GM12801 (cell line): ENCODE measurements around the gene RPRD1B.

ENCODE experiments used
- CTCF ChIP-seq: IDR thresholded peaks from one replicate; pipeline ENCODE4 v1.5.1; 2011; ENCODE audit warnings: control low read depth; ENCODE audit not compliant: insufficient read length; ENCODE audit errors: extremely low read depth

Gene RPRD1B

DNA sequence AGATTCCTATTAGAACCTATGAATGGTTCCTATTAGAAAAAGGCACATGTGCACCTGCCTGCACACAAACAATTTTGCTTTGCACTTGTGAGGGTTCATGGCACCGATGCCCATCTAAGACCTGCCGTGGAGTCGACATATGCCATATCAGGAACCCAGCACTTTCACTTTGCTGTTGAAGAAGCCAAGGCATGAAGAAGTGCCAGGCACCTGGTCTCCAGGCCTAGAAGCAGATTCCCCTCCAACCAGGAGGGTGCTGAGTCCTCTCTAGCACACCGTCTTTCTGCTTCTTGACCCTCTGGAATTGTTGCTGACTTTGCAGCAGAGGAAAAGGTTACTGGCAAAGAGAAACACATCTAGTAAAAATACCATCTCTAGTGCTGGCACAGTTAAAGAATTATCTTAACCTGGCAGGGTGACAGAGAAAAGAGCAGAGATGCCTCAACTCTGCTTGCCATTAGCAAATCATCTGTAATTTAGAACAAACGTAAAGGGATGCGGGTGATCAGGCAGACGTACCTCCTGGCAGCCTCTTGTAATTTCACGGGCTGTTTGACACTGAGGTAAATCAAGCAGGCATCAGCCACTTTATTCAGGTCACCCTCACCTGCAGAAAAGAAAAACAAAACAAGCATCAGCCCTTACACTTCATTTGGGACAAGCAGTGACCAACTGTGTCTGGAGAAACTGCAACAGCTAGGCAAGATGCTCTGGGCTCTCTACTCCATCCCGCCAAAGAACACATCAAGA lies 37.5 kb upstream of the RPRD1B start:
- TF ChIP-seq CTCF, result no peak

DNA sequence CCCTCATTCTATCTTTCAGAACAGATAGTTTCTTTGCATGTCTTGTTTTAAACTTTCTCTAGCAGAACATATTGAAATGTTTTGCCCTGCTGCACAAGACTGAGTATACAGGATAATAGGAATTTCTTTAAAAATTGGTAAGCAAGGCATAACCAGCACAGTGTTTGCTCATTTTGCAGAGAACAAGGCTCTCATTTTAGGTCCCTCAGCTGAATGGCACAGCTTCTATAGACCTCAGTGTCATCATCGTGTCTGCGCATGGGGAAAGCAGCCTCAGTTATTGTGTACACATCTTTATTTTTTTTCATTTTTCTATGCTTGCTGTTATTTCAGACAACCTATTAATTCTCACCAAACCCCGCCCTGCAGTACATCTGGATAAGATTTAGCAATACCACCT lies 36.0 kb upstream of the RPRD1B start:
- TF ChIP-seq CTCF, result no peak

DNA sequence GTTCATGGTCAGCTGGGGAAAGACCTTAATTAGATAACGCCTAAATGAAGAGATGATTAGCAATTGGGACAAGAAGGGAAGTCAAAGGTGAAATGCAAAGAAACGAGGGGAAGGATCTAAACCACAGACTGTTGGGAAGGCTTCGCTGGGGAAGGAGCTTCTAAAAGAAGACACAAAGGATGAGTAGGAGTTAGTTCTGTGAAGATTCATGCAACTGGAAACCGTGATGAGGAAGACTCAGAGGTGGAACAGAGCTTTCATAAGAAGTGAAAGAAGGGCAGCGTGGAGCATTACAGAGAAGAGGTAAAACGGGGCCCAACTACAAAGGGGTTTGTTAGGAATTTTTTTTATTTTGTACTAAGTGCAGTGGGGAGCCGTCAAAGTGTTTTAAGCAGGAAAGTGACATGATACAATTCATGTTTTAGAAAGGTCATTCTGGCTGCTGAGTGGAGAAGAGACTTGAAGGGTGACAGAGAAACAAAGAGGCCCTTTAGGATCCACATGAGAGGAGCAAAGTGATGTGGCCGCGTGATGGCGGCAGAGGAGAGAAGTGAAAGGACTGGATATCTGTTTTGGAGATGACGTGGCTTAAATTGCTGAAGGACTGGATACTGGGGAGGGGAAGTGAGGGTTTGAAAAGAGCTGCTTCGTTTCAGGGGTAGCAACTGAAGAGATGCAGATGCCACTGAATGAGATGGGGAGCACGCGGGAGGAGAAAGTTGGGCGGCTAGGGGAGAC lies 33.9 kb upstream of the RPRD1B start:
- no peak for TF ChIP-seq CTCF

GRCh38 chr20:38000293-38000692 lies 33.3 kb upstream of the RPRD1B start:
- no peak for TF ChIP-seq CTCF

DNA sequence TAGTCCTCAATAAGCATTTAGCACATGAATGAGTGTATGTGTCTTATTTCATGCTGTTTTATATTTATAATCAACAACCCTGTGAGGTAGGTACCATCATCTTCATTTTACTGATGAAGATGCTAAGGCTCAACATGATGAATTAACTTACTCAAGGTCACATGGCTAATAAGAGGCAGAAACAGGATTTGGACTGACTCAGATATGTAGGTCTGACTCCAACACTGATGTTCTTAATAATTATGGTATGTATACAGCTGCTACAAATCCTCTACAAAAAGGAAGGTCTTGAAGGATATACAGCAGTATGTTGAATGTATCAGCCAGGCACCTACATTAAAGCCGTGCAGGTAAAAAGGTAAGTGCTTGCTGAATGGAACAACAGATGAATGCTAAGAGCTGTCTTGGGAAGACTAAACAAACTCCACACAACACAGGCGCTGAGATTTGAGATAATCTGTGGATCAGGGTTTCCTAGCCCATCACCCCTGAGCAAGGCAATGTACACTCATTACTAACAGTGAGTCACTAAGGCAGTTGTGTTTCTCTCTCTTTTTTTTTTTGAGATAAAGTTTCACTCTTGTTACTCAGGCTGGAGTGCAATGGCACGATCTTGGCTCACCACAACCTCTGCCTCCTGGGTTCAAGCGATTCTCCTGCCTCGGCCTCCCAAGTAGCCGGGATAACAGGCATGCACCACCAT lies 32.2 kb upstream of the RPRD1B start:
- TF ChIP-seq CTCF, result no peak

GRCh38 chr20:38001981-38002380 lies 31.6 kb upstream of the RPRD1B start:
- no peak for TF ChIP-seq CTCF

GRCh38 chr20:38002422-38002821 lies 31.1 kb upstream of the RPRD1B start:
- no peak for TF ChIP-seq CTCF
